K562 (cell line): ENCODE results near the gene HSPA1B. TPM values are rescaled to one million over a fixed set of nuclear protein-coding genes. Genes with fewer than 3 reads are reported as not detected.

Experiments used
- ATAC-seq: fragments of 200-7000 bp; cut with Tn5 transposase; 3 replicates; pipeline ENCODE4 v1.9.1; 2020; ENCODE audit warnings: moderate library complexity
- BruUV-seq: library from RNA; stranded (reverse); fragments of 400-500 nt; replicated peaks from 2 replicates; lab custom pipeline; 2021; lab: Mats Ljungman, UMichigan
- CTCF ChIA-PET: fragments of 300-600 bp; formaldehyde crosslinking; extraction: SDS; loops from one replicate; lab custom pipeline; 2021; ENCODE audit warnings: low intra/inter-chr PET ratio; lab: Yijun Ruan, JAX
- POLR2A ChIA-PET: fragments of 300-600, 350-650 bp; sonication (Branson Sonifier 250); formaldehyde crosslinking; extraction: SDS; loops from one replicate; lab custom pipeline; 2021; ENCODE audit warnings: antibody characterized with exemption, inconsistent platforms; lab: Yijun Ruan, JAX
- DNase-seq, 4 experiments: peaks; one replicate each; pipeline versions ENCODE4 v3.0.0 to v3.0.0-alpha.2; 2011 to 2018; ENCODE audit warnings: low spot score in 3 of 4, mixed read lengths in 3 of 4; ENCODE audit errors: extremely low read depth in 1 of 4
- FAIRE-seq: peaks from 2 replicates; lab custom pipeline; 2011; peaks lifted over from hg19 to GRCh38; lab: Jason Lieb, UNC
- H2AFZ ChIP-seq: 2 replicates; pipeline ENCODE4 v1.6.0; 2011; ENCODE audit warnings: low read depth, low read length, control low read depth, inconsistent platforms
- H3K27ac ChIP-seq: fragments of 200-600 bp; 3 replicates; pipeline ENCODE4 v1.8.0; 2011; ENCODE audit warnings: low read depth, mild to moderate bottlenecking, control low read depth, inconsistent platforms, low read length, moderate library complexity, mixed read lengths; ENCODE audit errors: extremely low read depth
- H3K27me3 ChIP-seq, 2 experiments: fragments of 300-600 bp in 1 of 2; 2 replicates in 1 of 2; 3 replicates in 1 of 2; pipeline versions ENCODE4 v1.6.0 to v1.8.0; 2011; ENCODE audit warnings: inconsistent platforms in 2 of 2, low read length in 2 of 2, mild to moderate bottlenecking in 1 of 2, mixed read lengths in 1 of 2, moderate library complexity in 1 of 2; ENCODE audit not compliant: control insufficient read depth in 2 of 2, insufficient read depth in 2 of 2
- H3K36me3 ChIP-seq: fragments of 300-600 bp; 3 replicates; pipeline ENCODE4 v1.8.0; 2011; ENCODE audit warnings: mild to moderate bottlenecking, low read length, inconsistent platforms; ENCODE audit not compliant: control insufficient read depth, insufficient read depth
- H3K4me1 ChIP-seq, 2 experiments: fragments of 200-600 bp in 1 of 2; replicated peaks in 1 of 2; 2 replicates in 1 of 2; 3 replicates in 1 of 2; pipeline versions ENCODE4 v1.5.1 to v1.8.0; 2011; ENCODE audit warnings: inconsistent platforms in 2 of 2, low read length in 2 of 2, mild to moderate bottlenecking in 1 of 2, mixed read lengths in 1 of 2, moderate library complexity in 1 of 2; ENCODE audit not compliant: control insufficient read depth in 2 of 2, insufficient read depth in 2 of 2
- H3K4me2 ChIP-seq: 2 replicates; pipeline ENCODE4 v1.6.1; 2011; ENCODE audit warnings: low read length, control low read depth, inconsistent platforms, mixed read lengths; ENCODE audit not compliant: insufficient read depth
- H3K4me3 ChIP-seq: fragments of 200-600 bp; sonication (generic), shearing (Covaris generic); 2 replicates; pipeline ENCODE4 v1.5.1; 2016; ENCODE audit warnings: control low read depth, inconsistent platforms
- H3K79me2 ChIP-seq: fragments of 200-600 bp; 3 replicates; pipeline ENCODE4 v1.8.0; 2011; ENCODE audit warnings: low read length, inconsistent platforms; ENCODE audit not compliant: control insufficient read depth, insufficient read depth
- H3K9ac ChIP-seq, 2 experiments: 2 replicates each; pipeline versions ENCODE4 v1.6.0 to v1.6.1; 2011; ENCODE audit warnings: low read depth in 2 of 2, low read length in 2 of 2, control low read depth in 1 of 2, inconsistent platforms in 1 of 2, mild to moderate bottlenecking in 1 of 2, mixed read lengths in 1 of 2; ENCODE audit not compliant: insufficient read depth in 1 of 2
- H3K9me1 ChIP-seq: one replicate; pipeline ENCODE4 v1.6.0; 2011; ENCODE audit warnings: inconsistent platforms, mild to moderate bottlenecking, low read length, moderate library complexity; ENCODE audit not compliant: control insufficient read depth, insufficient read depth
- H3K9me3 ChIP-seq: replicated peaks from 2 replicates; pipeline ENCODE4 v1.5.1; 2011; ENCODE audit warnings: low read depth, low read length, inconsistent platforms; ENCODE audit not compliant: control insufficient read depth, insufficient read depth
- H4K20me1 ChIP-seq: replicated peaks from 2 replicates; pipeline ENCODE4 v1.6.1; 2011; ENCODE audit warnings: low read length, inconsistent platforms, mixed read lengths; ENCODE audit not compliant: control insufficient read depth, insufficient read depth
- ARID3B ChIP-seq: fragments of 250-450 bp; sonication (Bioruptor Pico); IDR thresholded peaks from 2 replicates; pipeline ENCODE4 v1.4.0; 2020; ENCODE audit warnings: borderline replicate concordance
- ETV6 ChIP-seq, 3 experiments: fragments of 150-350 bp in 1 of 3; sonication (generic) in 1 of 3; formaldehyde crosslinking in 1 of 3; IDR thresholded peaks; 2 replicates each; pipeline versions ENCODE4 v1.6.1 to v1.8.0; 2014 to 2022; ENCODE audit warnings: borderline replicate concordance in 2 of 3, low read depth in 2 of 3, antibody characterized with exemption in 1 of 3, low read length in 1 of 3, mild to moderate bottlenecking in 1 of 3, missing genetic modification reagents in 1 of 3
- GABPA ChIP-seq: fragments of 200-800 bp; sonication (Bioruptor generic); conservative IDR thresholded peaks from 2 replicates; pipeline ENCODE4 v1.6.1; 2016; ENCODE audit warnings: low read depth, missing genetic modification characterization, missing compliant biosample characterization
- MYNN ChIP-seq, 2 experiments: sonication (generic); formaldehyde crosslinking in 1 of 2; IDR thresholded peaks; 2 replicates each; pipeline versions ENCODE4 v1.5.0 to v1.6.1; 2016 to 2020; ENCODE audit warnings: antibody characterized with exemption in 1 of 2, missing genetic modification reagents in 1 of 2
- SRSF1 ChIP-seq: fragments of 200-400 bp; formaldehyde crosslinking; IDR thresholded peaks from 2 replicates; pipeline ENCODE4 v1.6.1; 2017; ENCODE audit warnings: mild to moderate bottlenecking, low read depth, low read length, moderate library complexity
- TAF15 ChIP-seq: fragments of 200-400 bp; formaldehyde crosslinking; IDR thresholded peaks from 2 replicates; pipeline ENCODE4 v1.6.1; 2017; ENCODE audit warnings: mild to moderate bottlenecking, low read depth, low read length, moderate library complexity
- TBP ChIP-seq: optimal IDR thresholded peaks from 2 replicates; pipeline ENCODE3; 2011; ENCODE audit warnings: low read depth, low read length, improper control_type of control experiment
- ZBTB49 ChIP-seq: sonication (generic); formaldehyde crosslinking; IDR thresholded peaks from 2 replicates; pipeline ENCODE4 v1.8.0; 2022; ENCODE audit warnings: missing genetic modification reagents, mild to moderate bottlenecking, borderline replicate concordance
- ZNF280A ChIP-seq: fragments of 450-650 bp; IDR thresholded peaks from 2 replicates; pipeline ENCODE4 v1.6.1; 2018; ENCODE audit warnings: mild to moderate bottlenecking, low read depth; ENCODE audit not compliant: partially characterized antibody
- WGBS: fragments of 100-300 bp; shearing (Covaris generic); methylation state at CpG from one replicate; pipeline ENCODE4 v1.1.6; 2016; ENCODE audit warnings: low coverage, mixed read lengths; ENCODE audit not compliant: insufficient coverage; ENCODE audit errors: missing lambda C conversion rate; 5-methylcytosine and 5-hydroxymethylcytosine counted together
- in situ Hi-C: fragments of 300-500 bp; cut with MboI; formaldehyde crosslinking; loops from 4 replicates; pipeline ENCODE4 v1.15.0; 2018; ENCODE audit warnings: inconsistent platforms, mixed read lengths
- intact Hi-C: fragments of 100-400 bp; cut with micrococcal nuclease; formaldehyde crosslinking; loops from 2 replicates; pipeline ENCODE4 v1.14.2; 2022
- polyA plus RNA-seq, 8 experiments: library from polyadenylated mRNA; depleted of rRNA in 4 of 8; stranded (reverse) in 5 of 8; unstranded in 3 of 8; fragments of >200 nt; fragmentation: Nextera tagmentation in 2 of 8; fragmentation: Illumina TruSeq in 1 of 8; extraction: Ambion mirVana in 2 of 8; extraction: Trizol in 1 of 8; gene quantifications; 2 replicates each; pipeline versions ENCODE4 v1.2.1 to v1.2.3, GENCODE V29; 2011 to 2014; ENCODE audit warnings: inconsistent platforms in 1 of 8, missing spikeins in 1 of 8
- total RNA-seq, 7 experiments: library from RNA; depleted of rRNA in 6 of 7; stranded (reverse); fragments of >200 nt in 6 of 7; fragmentation: Illumina TruSeq in 2 of 7; extraction: Trizol in 2 of 7; gene quantifications; 2 replicates each; pipeline versions ENCODE4 v1.2.1 to v1.2.3, GENCODE V29; 2011 to 2021; ENCODE audit warnings: low replicate concordance in 1 of 7
- TF ChIP-seq, protein P1 (sequence below), 2 experiments: fragments of 450-650 bp in 1 of 2; IDR thresholded peaks; 2 replicates each; pipeline ENCODE4 v1.6.1; 2011 to 2017; ENCODE audit warnings: low read depth in 2 of 2, antibody characterized with exemption in 1 of 2, borderline replicate concordance in 1 of 2, low read length in 1 of 2, mild to moderate bottlenecking in 1 of 2, mixed read lengths in 1 of 2; ENCODE audit not compliant: control insufficient read depth in 1 of 2

Gene HSPA1B
- total and polyA plus RNA-seq, 9 of the 15 experiments (the other 6 are each of a cell fraction or from before 2014, with no cell fraction given), result 0.27 to 227 (median 51.2) TPM

DNA sequence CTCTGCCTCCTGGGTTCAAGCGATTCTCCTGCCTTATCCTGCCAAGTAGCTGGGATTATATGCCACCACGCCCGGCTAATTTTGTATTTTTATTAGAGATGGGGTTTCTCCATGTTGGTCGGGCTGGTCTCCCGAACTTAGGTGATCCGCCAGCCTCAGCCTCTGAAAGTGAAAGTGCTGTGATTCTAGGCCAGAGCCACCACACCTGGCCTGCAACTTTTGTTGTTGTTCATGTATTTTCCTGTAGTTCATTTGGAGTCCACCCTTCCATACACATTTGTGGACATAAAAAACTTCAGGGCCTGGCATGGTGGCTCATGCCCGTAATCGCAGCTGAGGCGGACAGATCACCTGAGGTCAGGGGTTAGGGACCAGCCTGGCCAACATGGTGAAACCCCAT lies 14.5 kb downstream of the HSPA1B start:
- ChIA-PET CTCF (no interaction called here), POLR2A (interaction anchor here (1.0 to 15.7 kb wide), 7 partner anchors 4 to 148 kb away, joined by 3 to 229 read pairs (median 53); partner anchors contain the start of genes ABHD16A, CLIC1 and NEU1)
- Histone ChIP-seq H3K27me3 (no peaks in the 10 kb centered on the region), H3K9me3 (no peaks in the 10 kb centered on the region; the same call in 1 of the 2 replicates), H3K4me2 (no peak overlapping the region), H2AFZ (no peak overlapping the region), H3K27ac (no peak overlapping the region), H4K20me1 (peaks cover 23% of the 10 kb centered on the region), H3K9ac (no peak overlapping the region), H3K79me2 (peaks cover 25% of the 10 kb centered on the region), H3K36me3 (peaks cover 39% of the 10 kb centered on the region), H3K9me1 (no peaks in the 10 kb centered on the region), H3K4me3 (no peak overlapping the region), H3K4me1 (peaks cover 15 to 27% of the 10 kb centered on the region in 2 experiments)
- ATAC-seq, result peak; percentile 1; the same call in 2 of the 3 replicates
- no peak for DNase-seq
- FAIRE-seq, result no peak
- 78% methylated on average over 9 of the region's 9 CpGs for WGBS
- BruUV-seq, result no TSS peak
- intact Hi-C loops (no loop called here), in situ Hi-C loops (no loop called here)
- TF ChIP-seq, protein P1, sequence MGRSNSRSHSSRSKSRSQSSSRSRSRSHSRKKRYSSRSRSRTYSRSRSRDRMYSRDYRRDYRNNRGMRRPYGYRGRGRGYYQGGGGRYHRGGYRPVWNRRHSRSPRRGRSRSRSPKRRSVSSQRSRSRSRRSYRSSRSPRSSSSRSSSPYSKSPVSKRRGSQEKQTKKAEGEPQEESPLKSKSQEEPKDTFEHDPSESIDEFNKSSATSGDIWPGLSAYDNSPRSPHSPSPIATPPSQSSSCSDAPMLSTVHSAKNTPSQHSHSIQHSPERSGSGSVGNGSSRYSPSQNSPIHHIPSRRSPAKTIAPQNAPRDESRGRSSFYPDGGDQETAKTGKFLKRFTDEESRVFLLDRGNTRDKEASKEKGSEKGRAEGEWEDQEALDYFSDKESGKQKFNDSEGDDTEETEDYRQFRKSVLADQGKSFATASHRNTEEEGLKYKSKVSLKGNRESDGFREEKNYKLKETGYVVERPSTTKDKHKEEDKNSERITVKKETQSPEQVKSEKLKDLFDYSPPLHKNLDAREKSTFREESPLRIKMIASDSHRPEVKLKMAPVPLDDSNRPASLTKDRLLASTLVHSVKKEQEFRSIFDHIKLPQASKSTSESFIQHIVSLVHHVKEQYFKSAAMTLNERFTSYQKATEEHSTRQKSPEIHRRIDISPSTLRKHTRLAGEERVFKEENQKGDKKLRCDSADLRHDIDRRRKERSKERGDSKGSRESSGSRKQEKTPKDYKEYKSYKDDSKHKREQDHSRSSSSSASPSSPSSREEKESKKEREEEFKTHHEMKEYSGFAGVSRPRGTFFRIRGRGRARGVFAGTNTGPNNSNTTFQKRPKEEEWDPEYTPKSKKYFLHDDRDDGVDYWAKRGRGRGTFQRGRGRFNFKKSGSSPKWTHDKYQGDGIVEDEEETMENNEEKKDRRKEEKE (IDR thresholded peaks at IDR 0.05; ENCODE audit: borderline replicate concordance in 1 of 2, control insufficient read depth in 1 of 2, low read depth in 2 of 2, low read length in 1 of 2), result no peak
- TF ChIP-seq ETV6 (IDR thresholded peaks at IDR 0.05; ENCODE audit: borderline replicate concordance in 1 of 2, low read depth in 2 of 2, low read length in 1 of 2) (no peak), ETV6 (CRISPR knock-in tag; IDR thresholded peaks at IDR 0.05; ENCODE audit: borderline replicate concordance) (no peak), SRSF1 (no peak), TBP (no peak), TAF15 (no peak), ZNF280A (no peak), MYNN (IDR thresholded peaks at IDR 0.05) (no peak), MYNN (CRISPR knock-in tag; IDR thresholded peaks at IDR 0.05) (no peak), ZBTB49 (CRISPR knock-in tag) (0 out of 2 replicates have a peak, but pooled peaks have one; percentile 68), ARID3B (CRISPR knock-in tag) (no peak), GABPA (tag) (no peak)
